Lung (tissue), 16 donors: ENCODE measurements around the gene MPV17. TPM values are rescaled to one million over a fixed set of nuclear protein-coding genes. Genes with fewer than 3 reads are reported as not detected.

ENCODE experiments used
- ATAC-seq: fragments of 200-7000 bp; cut with Tn5 transposase; one replicate; pipeline ENCODE4 v1.9.1; 2020; ENCODE audit warnings: moderate number of reproducible peaks; ENCODE audit not compliant: insufficient read depth, low FRiP score
- DNase-seq, 3 donors: peaks; one replicate each; pipeline ENCODE4 v3.0.0-alpha.2; 2013 to 2017
- H3K27ac ChIP-seq, 2 donors: one replicate each; pipeline ENCODE4 v1.5.1; 2013; ENCODE audit warnings: mild to moderate bottlenecking in 2 of 2, moderate library complexity in 2 of 2, control low read depth in 1 of 2, inconsistent platforms in 1 of 2, low read depth in 1 of 2, low read length in 1 of 2
- H3K27me3 ChIP-seq, 3 donors: one replicate each; pipeline ENCODE4 v1.5.1; 2013; ENCODE audit warnings: low read length in 2 of 3; ENCODE audit not compliant: control insufficient read depth in 3 of 3, insufficient read depth in 3 of 3
- H3K36me3 ChIP-seq, 4 donors: one replicate each; pipeline ENCODE4 v1.5.1; 2013; ENCODE audit warnings: low read length in 4 of 4, mild to moderate bottlenecking in 1 of 4, moderate library complexity in 1 of 4; ENCODE audit not compliant: control insufficient read depth in 4 of 4, insufficient read depth in 4 of 4
- H3K4me1 ChIP-seq, 5 donors: one replicate each; pipeline ENCODE4 v1.5.1; 2013; ENCODE audit warnings: low read length in 5 of 5, mild to moderate bottlenecking in 2 of 5, moderate library complexity in 1 of 5; ENCODE audit not compliant: control insufficient read depth in 5 of 5, insufficient read depth in 5 of 5
- H3K4me3 ChIP-seq: one replicate; pipeline ENCODE4 v1.5.1; 2013; ENCODE audit warnings: mild to moderate bottlenecking, control low read depth, moderate library complexity
- H3K9ac ChIP-seq, 2 donors: one replicate each; pipeline ENCODE4 v1.5.1; 2013; ENCODE audit warnings: low read length in 2 of 2, control low read depth in 1 of 2; ENCODE audit not compliant: insufficient read depth in 1 of 2
- H3K9me3 ChIP-seq, 4 donors: one replicate each; pipeline ENCODE4 v1.5.1; 2013; ENCODE audit warnings: low read length in 3 of 4, mild to moderate bottlenecking in 1 of 4, moderate library complexity in 1 of 4; ENCODE audit not compliant: control insufficient read depth in 4 of 4, insufficient read depth in 3 of 4
- WGBS, 2 donors: extraction: QIAGEN DNeasy Blood & Tissue Kit; methylation state at CpG; one replicate each; pipeline ENCODE4 v1.1.7; 2013; 5-methylcytosine and 5-hydroxymethylcytosine counted together
- long read RNA-seq, 5 donors: transcript quantifications; one replicate each; lab custom pipeline, GENCODE V29; 2026
- polyA plus RNA-seq, 2 donors: library from polyadenylated mRNA; stranded (reverse); fragments of 200-250 nt; gene quantifications; one replicate each; pipeline ENCODE4 v1.2.1, GENCODE V29; 2013
- total RNA-seq, 2 donors: library from RNA; depleted of rRNA in 1 of 2; stranded (reverse); fragments of >200 nt in 1 of 2; gene quantifications; one replicate each; pipeline ENCODE4 v1.2.1, GENCODE V29; 2014 to 2021
- TF ChIP-seq, protein P1 (sequence below): IDR thresholded peaks from 2 replicates; pipeline ENCODE4 v1.5.1; 2012; ENCODE audit warnings: mild to moderate bottlenecking; ENCODE audit errors: control extremely low read depth, extremely low read depth
- donor health status: control.
- donor health status: control.
- donor health status: Bipolar disorder and iron deficiency.
- donor health status: healthy.
- donor health status: DM: yes; HTN: yes; CAD: no.

MPV17 gene, protein sequence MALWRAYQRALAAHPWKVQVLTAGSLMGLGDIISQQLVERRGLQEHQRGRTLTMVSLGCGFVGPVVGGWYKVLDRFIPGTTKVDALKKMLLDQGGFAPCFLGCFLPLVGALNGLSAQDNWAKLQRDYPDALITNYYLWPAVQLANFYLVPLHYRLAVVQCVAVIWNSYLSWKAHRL
- total RNA-seq (100 to 1,000 TPM in 1 of 2 donors, 10 to 100 TPM in 1; 42.1 to 103 TPM), polyA plus RNA-seq (100 to 1,000 TPM in 1 of 2 donors, 10 to 100 TPM in 1; 94.5 to 224 TPM)
- long read RNA-seq, donor 1, transcript MPV17-203 (8 exons, 1,005 nt): major isoform, 19 of 68 reads
- long read RNA-seq, donor 1, partial matches to known transcripts: 41 of 68 reads
- long read RNA-seq, donor 1, other reads (novel, unspliced or antisense): 0 of 68 reads
- long read RNA-seq, donor 2, transcript MPV17-203 (8 exons, 1,005 nt): major isoform, 11 of 15 reads
- long read RNA-seq, donor 2, partial matches to known transcripts: 0 of 15 reads
- long read RNA-seq, donor 2, other reads (novel, unspliced or antisense): 0 of 15 reads
- long read RNA-seq, donor 3, transcript MPV17-203 (8 exons, 1,005 nt): major isoform, 9 of 21 reads
- long read RNA-seq, donor 3, partial matches to known transcripts: 6 of 21 reads
- long read RNA-seq, donor 3, other reads (novel, unspliced or antisense): 0 of 21 reads
- long read RNA-seq, donor 4, transcript MPV17-203 (8 exons, 1,005 nt): major isoform, 9 of 27 reads
- long read RNA-seq, donor 4, partial matches to known transcripts: 7 of 27 reads
- long read RNA-seq, donor 4, other reads (novel, unspliced or antisense): 0 of 27 reads
- long read RNA-seq, donor 5, transcript MPV17-203 (8 exons, 1,005 nt): major isoform, 24 of 74 reads
- long read RNA-seq, donor 5, transcript MPV17-216 (2 exons, 590 nt): minor isoform, 5 of 74 reads
- long read RNA-seq, donor 5, transcript MPV17-201 (7 exons, 998 nt): minor isoform, 5 of 74 reads
- long read RNA-seq, donor 5, partial matches to known transcripts: 32 of 74 reads
- long read RNA-seq, donor 5, other reads (novel, unspliced or antisense): 0 of 74 reads

DNA sequence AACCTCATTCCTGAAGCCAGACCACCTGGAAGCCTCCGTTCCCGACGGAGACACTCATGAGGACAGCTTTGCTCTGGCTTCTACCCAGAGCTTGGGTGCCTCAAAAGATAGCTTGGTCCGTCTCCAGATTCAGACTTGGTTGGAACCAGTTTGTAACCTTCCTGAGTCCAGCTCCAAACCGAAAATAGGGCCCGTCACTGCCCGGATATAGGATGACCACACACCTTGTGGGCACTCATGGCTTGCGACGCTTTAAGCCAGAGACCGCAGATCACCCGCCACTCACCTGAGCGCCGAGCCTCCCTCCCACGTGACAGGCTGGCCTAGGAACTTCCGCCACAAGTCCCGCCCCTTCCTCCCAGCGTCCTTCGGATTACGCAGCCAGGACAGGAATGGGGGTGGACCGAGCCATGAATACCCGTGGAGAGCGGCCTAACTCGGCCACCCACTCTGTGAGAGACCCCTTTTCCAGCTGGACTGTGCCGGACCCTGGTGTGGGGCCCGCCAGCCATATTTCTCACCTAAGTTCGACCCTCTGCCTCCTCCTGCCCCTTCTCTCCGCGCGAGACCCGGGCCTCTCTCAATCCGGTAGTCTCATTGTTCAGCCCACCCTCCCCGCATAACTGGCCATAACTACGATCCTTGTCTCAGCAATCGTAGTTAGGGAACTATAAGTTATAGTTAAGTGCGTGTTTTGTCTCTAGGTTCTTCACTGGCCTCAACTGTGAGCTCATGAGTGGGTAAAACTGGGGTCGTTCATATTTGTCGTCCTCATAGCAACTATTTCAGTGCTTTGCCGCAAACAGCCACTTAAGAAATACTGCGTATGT lies at the start of gene MPV17:
TSS of gene MPV17 (minus strand) at position 332 of the 830 bp plus-strand sequence. CDS start 580 bp downstream, outside the sequence.
- Histone ChIP-seq H3K9me3 (no peaks in the 10 kb centered on the region), H3K4me1 (peaks cover 0 to 23% (median 12%) of the 10 kb centered on the region in 5 donors), H3K4me3 (peak within 1 kb of the TSS; percentile 70), H3K27ac (peak within 1 kb of the TSS; percentile 91 to 97), H3K27me3 (no peaks in the 10 kb centered on the region), H3K9ac (peak within 1 kb of the TSS; percentile 98 to 99), H3K36me3 (peaks cover 9 to 15% (median 14%) of the 10 kb centered on the region in 4 donors)
- peak; percentile 91 for ATAC-seq
- WGBS, 2 donors: 0% methylated on average over 39 of the region's 39 CpGs
- TF ChIP-seq, protein P1, sequence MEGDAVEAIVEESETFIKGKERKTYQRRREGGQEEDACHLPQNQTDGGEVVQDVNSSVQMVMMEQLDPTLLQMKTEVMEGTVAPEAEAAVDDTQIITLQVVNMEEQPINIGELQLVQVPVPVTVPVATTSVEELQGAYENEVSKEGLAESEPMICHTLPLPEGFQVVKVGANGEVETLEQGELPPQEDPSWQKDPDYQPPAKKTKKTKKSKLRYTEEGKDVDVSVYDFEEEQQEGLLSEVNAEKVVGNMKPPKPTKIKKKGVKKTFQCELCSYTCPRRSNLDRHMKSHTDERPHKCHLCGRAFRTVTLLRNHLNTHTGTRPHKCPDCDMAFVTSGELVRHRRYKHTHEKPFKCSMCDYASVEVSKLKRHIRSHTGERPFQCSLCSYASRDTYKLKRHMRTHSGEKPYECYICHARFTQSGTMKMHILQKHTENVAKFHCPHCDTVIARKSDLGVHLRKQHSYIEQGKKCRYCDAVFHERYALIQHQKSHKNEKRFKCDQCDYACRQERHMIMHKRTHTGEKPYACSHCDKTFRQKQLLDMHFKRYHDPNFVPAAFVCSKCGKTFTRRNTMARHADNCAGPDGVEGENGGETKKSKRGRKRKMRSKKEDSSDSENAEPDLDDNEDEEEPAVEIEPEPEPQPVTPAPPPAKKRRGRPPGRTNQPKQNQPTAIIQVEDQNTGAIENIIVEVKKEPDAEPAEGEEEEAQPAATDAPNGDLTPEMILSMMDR: no peak
- DNase-seq: peak; percentile 94 to 96 (median 96)

DNA sequence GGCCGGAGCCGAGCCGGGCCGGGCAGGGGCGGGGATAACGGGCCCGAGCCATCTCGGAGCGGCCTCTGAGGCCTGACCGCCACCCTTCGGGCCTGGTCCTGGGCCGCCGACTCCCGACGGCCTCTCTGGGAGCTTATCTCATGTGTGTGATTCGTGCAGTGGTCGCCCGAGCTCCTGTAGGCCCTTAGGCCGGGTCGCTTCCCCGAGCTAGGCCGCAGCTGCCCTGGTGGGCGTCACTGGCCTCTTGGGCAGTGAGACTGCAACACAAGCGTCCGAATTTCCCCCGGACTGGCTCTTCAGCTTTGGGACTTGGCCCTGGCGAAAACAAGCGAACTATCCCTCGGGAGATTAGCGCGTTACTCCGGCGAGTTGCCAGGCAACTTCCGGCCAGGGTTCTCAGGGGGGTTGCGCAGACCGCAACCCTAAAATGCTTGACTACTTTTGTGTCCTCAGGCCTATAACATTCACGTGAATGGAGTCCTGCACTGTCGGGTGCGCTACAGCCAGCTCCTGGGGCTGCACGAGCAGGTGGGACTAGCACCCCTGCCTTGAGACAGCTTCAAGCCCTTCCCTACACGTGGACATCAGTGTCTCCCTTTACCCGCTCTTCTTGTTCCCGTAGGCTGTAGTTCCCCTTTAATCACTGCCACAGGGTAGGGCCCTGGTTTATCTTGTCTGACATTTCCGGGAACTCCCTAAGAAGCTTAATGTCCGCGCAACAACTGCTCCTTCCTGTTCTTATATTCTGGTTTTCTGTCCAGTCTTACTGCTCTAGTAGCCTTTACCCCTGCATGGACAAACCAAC lies 48.1 kb upstream of the MPV17 start:
- ATAC-seq (peak; percentile 8), DNase-seq (peak in 2 of 3 donors; percentile 26 to 38)
- Histone ChIP-seq H3K27me3 (no peaks in the 10 kb centered on the region), H3K4me3 (peak overlapping the region; percentile 97), H3K27ac (peak overlapping the region; percentile 67 to 91), H3K4me1 (peaks cover 2 to 15% (median 8%) of the 10 kb centered on the region in 5 donors), H3K9ac (peak overlapping the region; percentile 78 to 88), H3K9me3 (no peaks in the 10 kb centered on the region), H3K36me3 (peaks cover 26 to 57% (median 48%) of the 10 kb centered on the region in 4 donors)
- TF ChIP-seq, protein P1: no peak
- 0% methylated on average over 43 to 46 of the region's 46 CpGs for WGBS, 2 donors
